Brain pericyte (primary cell): Measurements from ENCODE around the gene DCN.

Source experiments
- DNase-seq: peaks from one replicate; pipeline ENCODE4 v3.0.0-alpha.2; 2012; ENCODE audit warnings: low read depth, low spot score

Gene DCN

DNA sequence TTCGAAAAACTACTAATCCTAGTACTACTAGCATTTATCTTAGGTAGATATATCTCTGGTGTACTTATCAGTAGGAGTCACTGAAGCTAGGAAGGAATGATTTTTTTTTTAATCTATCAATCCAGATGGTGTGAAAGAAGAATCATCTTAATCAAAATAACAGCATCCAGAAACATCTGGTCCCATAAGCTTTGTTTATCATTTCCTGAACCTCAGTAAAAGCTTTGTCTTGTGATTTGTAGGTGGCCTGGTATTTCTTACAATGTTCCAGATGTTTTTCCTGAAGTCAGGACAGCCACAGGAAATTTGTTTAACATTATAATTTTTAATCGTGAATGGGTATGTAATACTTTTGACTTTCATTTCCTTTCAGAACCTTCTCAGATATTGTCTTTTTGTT, 43.3 kb downstream of the DCN start:
- DNase-seq = no peak

DNA sequence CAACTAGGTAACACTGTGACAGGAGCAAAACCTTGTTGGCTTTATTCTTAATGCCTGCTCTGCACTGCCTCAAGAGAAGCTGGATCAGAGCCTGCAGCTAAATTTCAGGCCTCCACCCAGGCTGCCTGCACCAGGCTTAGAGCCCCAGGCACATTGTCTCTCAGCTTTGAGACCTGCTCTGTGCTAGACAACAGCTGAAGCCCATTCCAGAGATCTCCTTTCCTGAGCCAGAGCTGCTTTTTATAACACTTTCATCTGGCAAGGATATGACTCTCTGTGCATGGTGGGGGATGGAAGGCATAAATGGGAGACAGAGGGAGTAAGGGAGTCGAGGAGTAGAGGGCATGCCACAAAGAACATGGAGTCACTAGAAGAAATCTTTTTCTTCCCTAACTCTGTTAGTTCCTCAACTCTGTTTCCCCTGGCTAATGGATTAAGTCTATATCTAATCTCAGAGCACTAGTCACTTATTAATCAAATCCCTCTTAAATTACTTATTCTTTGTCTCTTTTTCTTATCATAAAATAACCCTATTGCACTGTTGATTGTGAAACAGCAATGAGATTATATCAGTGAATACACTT, 44.2 kb downstream of the DCN start:
- no peak for DNase-seq

DNA sequence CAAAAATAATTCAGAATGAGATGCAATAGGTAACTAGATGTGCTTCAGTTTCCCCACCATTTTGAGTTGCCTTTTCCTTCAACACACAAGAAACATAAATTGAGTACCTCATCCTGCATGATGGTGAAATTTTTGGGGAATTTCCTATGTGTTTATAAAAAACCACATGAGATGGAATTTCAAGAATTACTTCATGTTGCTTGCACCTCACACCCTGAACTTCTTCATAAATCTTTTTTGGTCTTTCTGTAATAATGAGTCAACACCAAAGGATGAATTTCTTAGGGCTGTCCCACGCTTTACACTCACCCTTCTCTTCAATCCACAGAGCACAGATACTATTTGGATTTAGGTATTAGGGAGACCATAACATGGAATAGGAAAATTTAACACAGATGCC, 48.7 kb downstream of the DCN start:
- no peak for DNase-seq

DNA sequence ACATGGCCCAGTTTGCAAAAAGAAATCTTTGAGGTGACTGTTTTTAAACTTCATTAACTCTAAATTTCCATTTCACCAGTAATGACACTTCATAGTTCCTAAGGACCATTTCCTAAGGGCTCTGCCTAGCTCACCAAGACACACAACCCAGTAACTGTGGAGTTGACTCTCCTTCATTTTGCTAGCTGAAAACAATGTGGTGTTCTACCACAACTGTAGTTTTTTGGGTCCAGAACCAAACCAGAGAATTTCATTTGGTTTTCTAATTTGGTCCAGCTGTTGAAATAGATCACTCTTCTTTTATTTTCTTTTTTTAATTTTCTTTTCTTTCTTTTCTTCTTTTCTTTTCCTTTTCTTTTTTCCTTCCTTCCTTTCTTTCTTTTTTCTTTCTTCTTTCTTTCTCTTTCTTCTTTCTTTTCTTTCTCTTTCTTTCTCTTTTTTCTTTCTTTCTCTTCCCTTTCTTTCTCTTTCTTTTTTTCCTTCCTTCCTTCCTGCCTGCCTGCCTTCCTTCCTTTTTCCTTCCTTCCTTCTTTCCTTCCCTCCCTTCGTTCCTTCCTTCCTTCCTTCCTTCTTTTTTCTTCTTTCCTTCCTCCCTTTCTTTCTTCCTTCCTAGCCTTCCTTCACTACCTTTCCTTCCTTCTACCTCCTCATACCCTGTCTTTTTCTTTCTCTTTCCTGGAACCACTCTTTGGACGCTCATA, 52.8 kb downstream of the DCN start:
- no peak for DNase-seq

DNA sequence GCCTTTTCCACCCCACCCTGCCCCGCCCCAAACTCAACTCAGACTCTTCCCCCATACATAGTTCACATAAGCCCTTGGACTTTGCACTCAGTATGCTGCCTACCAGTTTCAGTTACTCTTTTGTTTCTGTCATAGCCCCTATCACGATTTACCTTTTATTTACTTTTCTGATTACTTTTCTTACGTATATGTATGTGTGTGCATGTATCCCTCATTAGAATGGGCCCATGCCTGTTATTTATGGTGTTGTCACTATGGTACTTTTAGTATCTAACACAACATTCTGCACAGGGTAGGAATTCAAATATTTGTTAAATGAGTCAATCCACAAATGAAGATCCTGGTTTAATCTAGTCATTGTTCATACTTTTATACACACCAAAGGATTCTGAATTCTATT, 54.9 kb downstream of the DCN start:
- DNase-seq = no peak

DNA sequence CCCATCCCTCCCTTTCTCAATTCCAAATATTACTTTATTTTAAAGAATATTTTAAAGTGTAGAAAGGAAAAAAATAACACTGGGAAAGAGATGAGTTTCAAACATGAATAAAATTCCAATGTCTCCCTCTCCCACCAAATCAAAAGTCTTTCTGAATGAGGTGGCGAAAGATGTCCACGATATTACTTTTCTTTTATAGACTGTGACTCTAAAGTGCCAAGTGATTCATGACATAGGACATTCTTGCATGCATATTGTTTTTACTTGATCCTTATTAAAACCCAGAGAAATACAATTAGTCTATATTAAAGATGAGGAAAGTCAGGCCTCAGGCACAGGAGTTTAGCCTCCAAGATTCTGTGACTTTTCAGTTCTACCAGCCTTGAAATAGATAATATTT, 55.3 kb downstream of the DCN start:
- no peak for DNase-seq

DNA sequence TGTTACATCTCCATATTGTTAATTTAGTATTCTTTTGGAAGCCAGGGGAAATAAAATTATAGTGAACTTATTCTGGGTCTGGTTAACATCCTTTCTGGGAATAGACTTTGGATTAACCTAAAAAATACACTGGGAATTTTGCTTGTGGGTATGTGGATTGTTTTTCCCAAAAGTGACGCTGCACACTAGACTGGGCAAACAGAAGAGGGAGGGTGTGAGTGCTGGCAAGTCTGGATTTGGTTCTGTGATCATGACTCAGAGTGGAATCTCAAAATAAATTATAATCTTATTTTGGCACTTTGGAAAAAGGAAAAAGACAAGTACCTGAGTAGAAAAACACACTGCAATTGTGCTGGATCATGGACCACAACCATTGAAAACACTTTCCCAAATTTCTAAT, 56.1 kb downstream of the DCN start:
- DNase-seq = no peak

DNA sequence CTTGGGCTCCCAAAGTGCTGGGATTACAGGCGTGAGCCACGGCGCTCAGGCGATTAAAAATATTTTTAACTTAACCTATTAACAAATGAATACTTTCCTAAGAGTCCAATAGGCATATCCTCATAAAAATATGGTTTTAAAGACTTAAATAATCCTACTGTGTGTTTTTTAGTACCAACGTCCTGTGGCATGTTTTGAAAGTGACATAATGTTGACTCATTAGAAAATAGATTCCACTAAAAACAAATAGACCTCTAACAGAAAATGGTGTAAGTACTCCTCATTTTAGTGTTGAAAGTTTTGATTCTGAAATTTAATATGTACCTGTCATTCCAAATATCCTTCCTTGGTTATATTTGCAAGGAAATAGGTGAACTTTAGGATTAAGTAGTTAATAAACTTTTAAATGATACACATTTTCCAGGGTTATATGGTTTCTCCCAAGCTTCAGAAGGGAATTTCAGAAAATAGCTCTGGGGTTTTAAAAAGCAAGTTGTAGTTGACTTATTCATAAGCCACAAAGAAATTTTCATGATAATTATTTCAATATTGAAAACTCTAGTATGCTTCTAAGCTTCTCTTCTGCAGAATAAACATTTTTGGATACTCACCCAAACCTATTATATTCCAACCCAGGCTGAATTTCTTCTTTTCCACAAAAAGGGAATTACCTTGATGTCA, 59.2 kb downstream of the DCN start:
- DNase-seq = no peak

DNA sequence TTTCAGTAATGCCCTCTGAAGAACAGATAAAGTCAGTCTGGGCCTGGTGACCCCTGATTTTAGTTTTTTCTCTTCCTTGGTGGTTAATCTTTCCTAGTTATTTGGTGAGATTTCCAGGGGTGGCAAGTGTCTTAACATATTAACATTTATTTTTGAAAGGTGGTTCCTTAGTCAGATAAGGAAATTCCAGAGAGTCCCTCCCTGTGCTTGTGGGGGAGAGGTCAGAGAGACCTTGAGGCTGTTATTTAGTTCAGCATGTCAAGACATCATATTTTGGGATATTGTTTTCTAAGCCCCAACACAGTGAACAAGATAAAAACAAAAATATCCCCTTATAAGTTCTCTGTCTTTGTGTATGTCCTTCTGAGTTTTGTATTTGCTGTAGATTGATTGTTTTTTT, 61.8 kb downstream of the DCN start:
- no peak for DNase-seq

DNA sequence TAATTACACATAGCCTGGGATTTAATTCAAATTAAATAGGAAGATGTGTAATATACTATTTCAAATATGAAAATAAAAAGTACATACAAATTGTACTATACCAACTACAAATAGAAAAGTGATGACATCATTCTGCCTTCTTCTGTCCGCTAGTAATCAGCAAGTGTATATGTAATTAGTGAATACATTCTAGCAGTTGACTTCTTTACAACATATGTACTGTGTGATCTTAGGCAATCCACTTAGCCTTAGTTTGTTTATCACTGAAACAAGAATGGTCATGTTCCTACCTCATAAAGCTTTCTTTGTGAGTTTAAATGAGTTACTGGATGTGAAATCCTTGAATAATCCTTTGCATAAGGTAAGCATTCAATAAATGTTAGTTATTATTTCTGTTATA, 63.5 kb downstream of the DCN start:
- no peak for DNase-seq

DNA sequence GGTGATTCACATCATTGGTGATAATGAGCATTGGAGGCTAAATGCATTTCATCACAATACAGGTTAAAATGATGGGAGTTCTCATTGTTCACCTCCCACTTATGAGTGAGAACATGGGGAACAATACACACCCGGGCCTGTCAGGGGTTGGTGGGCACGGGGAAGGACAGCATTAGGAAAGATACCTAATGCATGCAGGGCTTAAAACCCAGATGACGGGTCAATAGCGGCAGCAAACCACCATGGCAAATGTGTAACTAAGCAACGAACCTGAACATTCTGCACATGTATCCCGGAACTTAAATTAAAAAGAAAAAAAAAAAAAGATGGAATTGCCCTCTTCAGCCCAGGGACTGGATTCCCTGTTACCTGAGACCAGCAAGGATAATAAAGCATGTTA, 69.0 kb downstream of the DCN start:
- no peak for DNase-seq

DNA sequence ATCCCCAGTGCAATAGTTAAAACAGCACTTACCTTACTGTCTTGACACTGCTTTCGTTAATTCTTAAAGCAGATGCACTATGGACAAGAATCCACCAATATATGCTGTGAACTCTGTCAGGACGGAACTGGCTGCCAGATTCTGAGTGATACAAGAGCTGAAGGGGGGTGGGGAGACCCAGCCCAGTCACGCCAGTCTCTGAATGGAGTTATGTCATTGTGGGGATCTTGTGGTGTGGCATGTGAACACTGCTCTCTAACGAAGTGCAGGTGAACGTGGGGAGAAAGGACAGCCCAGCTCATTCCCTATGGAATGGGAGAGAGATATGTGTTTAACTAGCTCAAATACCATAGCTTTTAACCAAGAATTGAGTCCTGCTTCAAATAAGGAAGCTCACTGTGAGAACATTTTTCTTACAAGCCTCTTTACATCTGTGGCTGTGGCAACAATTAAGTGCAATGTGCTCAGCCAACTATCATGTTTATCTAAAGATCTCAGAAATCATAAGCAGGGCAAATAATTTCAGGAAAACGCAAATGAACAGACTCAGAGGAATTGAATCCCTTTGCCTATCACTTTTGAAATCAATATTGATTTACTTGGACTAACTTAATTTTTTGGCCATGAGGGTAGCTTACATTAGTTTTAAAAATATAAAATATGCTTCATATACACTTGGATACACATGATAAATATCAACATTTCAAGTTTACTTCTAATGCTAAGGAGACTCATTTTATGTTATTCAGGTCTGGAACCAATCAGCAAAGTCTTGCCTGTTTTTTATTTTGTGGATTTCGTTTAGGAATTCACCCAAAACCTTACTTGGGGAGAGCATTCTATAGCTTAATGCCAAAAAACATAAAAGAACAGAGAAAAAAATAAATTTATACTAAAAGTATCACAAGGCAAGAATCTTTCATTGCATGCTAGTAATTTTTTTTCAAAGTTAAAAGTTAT, 71.0 kb downstream of the DCN start, which contains the start of gene LUM:
TSS of gene LUM (minus strand) at position 129 of the 960 bp plus-strand sequence. CDS start 2,515 bp downstream, outside the sequence.
- DNase-seq = no peak

DNA sequence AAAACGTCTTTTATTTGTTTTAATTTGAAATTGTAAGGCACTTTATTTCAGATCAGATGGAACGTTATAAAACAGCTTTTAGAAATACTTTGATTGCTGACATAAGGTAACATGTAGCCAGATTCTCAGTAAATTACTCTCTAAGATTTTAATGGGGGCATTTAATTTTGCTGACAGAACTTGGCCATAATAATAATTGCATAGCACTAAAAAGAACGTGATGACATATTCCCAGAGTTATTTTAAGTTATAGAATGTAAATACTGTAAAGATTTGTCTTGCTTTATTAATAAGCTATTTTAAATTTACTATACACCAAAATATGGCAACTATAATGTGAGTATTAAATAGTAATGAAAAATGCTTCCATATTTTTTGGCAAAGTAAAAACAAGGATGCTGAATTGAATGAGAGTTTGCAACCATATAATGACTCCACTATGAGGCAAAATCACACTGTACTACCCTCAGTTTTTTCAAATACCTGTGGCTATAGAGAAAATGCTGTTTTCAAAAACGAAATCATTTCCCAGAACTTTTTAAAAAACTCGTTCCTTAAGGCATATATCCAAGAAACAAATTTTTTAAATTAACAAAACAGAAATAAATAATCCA, 72.2 kb downstream of the DCN start:
- DNase-seq = no peak

DNA sequence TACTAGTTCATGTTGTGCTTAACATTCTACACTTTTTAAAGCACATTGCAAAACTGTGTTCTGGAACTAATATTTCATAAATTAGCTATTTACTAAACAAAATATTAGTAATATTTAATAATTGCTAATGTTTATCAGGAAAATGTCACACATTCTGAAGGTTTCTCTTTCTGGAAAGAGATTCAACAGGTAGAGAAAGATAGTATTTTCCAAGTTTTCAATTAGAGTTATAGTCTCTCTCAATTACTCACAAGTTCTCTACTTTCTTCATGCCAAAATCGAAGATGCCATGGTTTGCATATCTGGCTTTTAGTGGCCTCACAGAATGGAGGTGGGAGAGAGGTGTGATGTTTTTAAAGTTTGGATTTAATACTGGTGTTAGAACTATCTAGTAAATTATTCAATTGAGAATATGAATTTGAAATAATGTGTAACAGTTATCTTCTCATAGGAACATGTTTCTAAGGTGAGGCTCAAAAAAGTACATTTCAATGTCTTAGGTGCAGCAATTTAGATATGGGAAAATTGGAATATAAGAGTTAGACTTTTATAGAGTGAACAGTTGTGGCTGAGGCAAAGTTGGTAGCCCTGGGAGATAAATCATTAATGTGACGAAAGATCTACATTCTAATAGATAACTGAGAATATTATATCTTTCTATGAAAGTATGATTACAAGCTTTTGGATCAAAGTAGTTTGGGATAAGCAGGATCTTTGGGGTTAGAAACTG, 72.9 kb downstream of the DCN start:
- DNase-seq = no peak

DNA sequence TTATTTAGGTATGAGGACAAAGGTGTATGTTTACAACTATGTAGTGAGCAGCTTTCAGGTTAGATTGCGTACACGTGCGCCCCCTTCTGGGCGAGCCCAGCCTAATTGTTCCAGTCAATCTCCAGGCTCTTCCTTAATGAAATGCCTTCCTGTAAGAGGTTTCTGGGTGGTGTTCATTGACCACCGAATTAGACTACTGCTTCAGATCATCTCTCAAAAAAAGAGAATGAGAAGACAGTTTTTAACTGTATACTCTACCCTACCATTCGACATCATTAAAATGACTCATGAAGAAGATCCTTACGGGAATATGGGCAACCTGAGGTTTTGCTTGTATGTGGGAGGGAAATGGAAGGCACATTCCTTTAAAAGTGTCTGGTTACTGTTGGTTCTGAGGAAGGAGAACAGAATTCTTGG, 73.5 kb downstream of the DCN start:
- no peak for DNase-seq

DNA sequence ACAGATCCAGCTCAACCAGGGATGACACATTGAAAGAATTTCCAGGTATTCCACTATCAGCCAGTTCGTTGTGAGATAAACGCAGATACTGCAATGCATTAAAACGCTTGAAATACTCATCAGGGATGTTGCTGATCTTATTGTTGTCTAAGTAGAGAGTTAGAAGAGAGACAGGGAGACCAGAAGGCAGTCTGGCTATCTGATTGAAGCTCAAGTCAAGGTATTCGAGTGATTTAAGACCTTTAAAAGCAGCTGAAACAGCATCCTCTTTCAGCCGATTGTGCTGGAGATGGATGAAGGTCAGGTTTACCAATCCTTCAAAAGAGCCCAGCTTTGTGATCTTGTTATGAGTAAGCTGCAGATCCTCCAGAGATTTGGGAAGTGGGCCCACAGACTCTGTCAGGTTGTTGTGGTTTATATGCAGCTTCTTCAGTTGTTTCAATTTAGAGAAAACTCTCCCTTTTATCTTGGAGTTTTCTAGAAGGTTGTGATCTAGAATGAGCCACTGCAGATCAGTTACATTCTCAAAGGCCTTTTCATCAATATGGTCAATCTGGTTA, 74.3 kb downstream of the DCN start:
- no peak for DNase-seq

DNA sequence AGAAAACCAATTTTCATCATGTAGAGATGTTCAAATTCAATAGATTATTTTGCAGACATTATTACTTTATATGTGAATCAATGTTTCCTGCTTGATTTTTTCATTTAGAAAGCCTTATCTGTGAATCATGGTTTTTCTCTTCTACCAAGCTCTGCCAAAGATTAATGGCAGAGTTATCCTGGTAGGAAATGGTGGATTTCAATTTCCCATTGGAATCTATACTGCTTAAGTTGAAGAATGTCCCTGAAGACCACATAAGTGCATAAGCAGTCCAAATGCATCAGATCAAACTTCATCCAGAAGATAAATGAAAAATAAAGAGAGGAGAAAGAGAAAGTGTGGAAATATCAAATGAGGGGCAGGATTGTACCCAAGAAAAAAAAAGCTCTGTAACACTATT, 76.3 kb downstream of the DCN start:
- no peak for DNase-seq

DNA sequence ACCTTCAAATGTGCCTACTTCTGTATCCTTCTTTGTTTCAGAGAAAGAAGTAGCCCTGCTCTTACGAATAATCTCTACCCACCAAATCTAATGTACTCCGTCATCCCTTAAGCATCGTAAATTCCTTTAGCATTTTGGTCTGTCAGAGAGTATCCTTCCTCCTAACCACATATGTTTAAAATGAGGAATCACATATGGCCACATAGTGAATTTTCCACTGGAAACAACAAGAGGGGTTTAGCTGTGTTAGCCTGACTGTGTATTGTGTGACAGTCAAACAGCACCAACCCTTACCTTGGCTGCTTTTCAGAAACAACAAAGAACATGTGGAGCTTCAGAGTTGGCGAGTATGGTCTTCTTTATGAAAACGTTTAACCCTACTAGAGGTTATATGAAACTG, 76.8 kb downstream of the DCN start:
- DNase-seq = no peak

DNA sequence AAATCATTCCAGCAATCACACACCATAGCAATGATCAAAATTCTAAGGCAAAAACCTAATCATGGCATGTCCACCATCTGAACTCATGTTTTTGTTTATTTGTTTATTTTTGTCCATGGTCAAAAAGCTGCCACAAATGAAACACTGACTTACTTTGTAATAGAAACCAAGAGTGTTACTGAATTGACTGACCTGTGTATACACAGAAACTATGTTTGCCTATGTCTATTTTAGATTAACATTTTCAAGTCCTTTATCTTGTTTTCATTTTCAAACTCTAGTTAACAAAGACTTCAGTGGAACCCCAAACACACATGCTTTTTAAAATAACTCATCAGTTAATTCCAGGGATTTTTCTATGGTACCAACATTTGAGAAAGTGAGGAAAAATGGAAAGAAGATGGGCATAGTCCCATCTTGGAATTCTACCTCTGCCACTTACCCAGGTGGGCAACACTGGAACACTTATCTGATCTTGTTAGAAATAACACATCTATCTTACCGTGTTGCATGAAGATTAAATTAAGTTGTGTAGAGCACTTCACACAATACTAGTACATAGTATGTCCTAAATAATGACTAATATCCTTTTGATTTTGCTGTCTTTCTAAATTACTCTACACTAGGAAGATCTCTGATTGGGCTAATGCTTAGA, 77.7 kb downstream of the DCN start:
- DNase-seq = no peak

DNA sequence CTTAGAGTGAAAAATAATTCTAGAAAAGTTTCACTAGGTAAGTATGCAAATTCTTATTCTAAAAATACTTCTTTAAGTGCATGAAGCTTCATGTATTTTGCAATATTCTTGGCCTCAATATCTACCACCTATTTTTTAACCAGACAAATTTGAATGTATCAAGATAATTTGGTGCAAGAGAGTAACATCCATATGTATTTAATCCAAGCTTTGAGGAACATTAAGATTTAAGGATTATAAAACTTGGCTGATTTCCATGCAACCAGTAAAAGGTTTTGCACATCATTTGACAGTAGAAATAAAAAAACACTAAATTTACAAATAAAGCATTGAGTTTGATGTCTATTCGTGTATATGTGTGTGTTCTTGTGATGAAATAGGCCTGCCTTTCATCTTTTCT, 79.0 kb downstream of the DCN start:
- DNase-seq = no peak
